HEK293 (cell line): ENCODE results near the gene ZNF408.

ENCODE experiments used
- CTCF ChIA-PET: fragments of 350-600 bp; formaldehyde crosslinking; extraction: SDS; loops from one replicate; lab custom pipeline; 2021; ENCODE audit warnings: antibody characterized with exemption; lab: Yijun Ruan, JAX
- POLR2A ChIA-PET: fragments of 300-600 bp; formaldehyde crosslinking; extraction: SDS; loops from one replicate; lab custom pipeline; 2020; ENCODE audit warnings: antibody characterized with exemption, inconsistent platforms; lab: Yijun Ruan, JAX
- H3K27ac ChIP-seq: fragments of 200-500 bp; sonication (Bioruptor generic); 2 replicates; pipeline ENCODE4 v1.5.1; 2014; ENCODE audit warnings: low read depth, low read length, control low read depth, inconsistent platforms; ENCODE audit errors: extremely low read depth
- H3K36me3 ChIP-seq, 2 experiments: fragments of 200-500 bp in 1 of 2; sonication (Bioruptor generic) in 1 of 2; 1 replicate in 1 of 2; 2 replicates in 1 of 2; pipeline ENCODE4 v1.5.1; 2014 to 2017; ENCODE audit warnings: inconsistent platforms in 2 of 2, low read length in 2 of 2; ENCODE audit not compliant: control insufficient read depth in 2 of 2, insufficient read depth in 1 of 2
- H3K4me1 ChIP-seq: fragments of 200-500 bp; sonication (Bioruptor generic); 2 replicates; pipeline ENCODE4 v1.5.1; 2014; ENCODE audit warnings: mild to moderate bottlenecking, low read length, inconsistent platforms; ENCODE audit not compliant: control insufficient read depth, insufficient read depth
- H3K4me3 ChIP-seq: 2 replicates; pipeline ENCODE4 v1.5.1; 2011; ENCODE audit warnings: low read depth, mild to moderate bottlenecking, control low read depth, low read length, moderate library complexity
- H3K9me3 ChIP-seq: fragments of 200-500 bp; sonication (Bioruptor generic); 2 replicates; pipeline ENCODE4 v1.5.1; 2014; ENCODE audit warnings: low read depth, low read length, inconsistent platforms; ENCODE audit not compliant: control insufficient read depth, insufficient read depth
- BCL11B ChIP-seq: fragments of 450-650 bp; formaldehyde crosslinking; IDR thresholded peaks from 2 replicates; pipeline ENCODE4 v1.5.1; 2016; ENCODE audit warnings: low read depth, missing biosample characterization, missing genetic modification characterization
- GFI1B ChIP-seq: fragments of 450-650 bp; formaldehyde crosslinking; IDR thresholded peaks from 2 replicates; pipeline ENCODE4 v1.5.1; 2016; ENCODE audit warnings: missing biosample characterization, missing genetic modification characterization
- HOXA7 ChIP-seq: sonication (generic); formaldehyde crosslinking; IDR thresholded peaks from 2 replicates; pipeline ENCODE4 v1.8.1; 2022; ENCODE audit warnings: missing genetic modification reagents, borderline replicate concordance
- TCF7L2 ChIP-seq: IDR thresholded peaks from 2 replicates; pipeline ENCODE4 v1.6.1; 2011; ENCODE audit warnings: low read depth, mild to moderate bottlenecking, inconsistent platforms, low read length, moderate library complexity, borderline replicate concordance
- WT1 ChIP-seq: fragments of 450-650 bp; formaldehyde crosslinking; IDR thresholded peaks from 2 replicates; pipeline ENCODE4 v1.5.1; 2016; ENCODE audit warnings: missing biosample characterization, missing genetic modification characterization
- ZBTB21 ChIP-seq: fragments of 450-650 bp; formaldehyde crosslinking; IDR thresholded peaks from 2 replicates; pipeline ENCODE4 v1.5.1; 2017; ENCODE audit warnings: missing biosample characterization, missing genetic modification characterization
- ZNF112 ChIP-seq: fragments of 450-650 bp; formaldehyde crosslinking; IDR thresholded peaks from 2 replicates; pipeline ENCODE4 v1.5.0; 2017; ENCODE audit warnings: missing biosample characterization, missing genetic modification characterization
- ZNF140 ChIP-seq: fragments of 450-650 bp; formaldehyde crosslinking; IDR thresholded peaks from 2 replicates; pipeline ENCODE4 v1.5.1; 2016; ENCODE audit warnings: missing biosample characterization, missing genetic modification characterization
- ZNF239 ChIP-seq: fragments of 450-650 bp; formaldehyde crosslinking; IDR thresholded peaks from 2 replicates; pipeline ENCODE4 v1.5.1; 2016; ENCODE audit warnings: missing biosample characterization, missing genetic modification characterization
- ZNF311 ChIP-seq: fragments of 450-650 bp; formaldehyde crosslinking; IDR thresholded peaks from 2 replicates; pipeline ENCODE4 v1.5.1; 2017; ENCODE audit warnings: missing biosample characterization, missing genetic modification characterization, borderline replicate concordance
- ZNF341 ChIP-seq: fragments of 450-650 bp; formaldehyde crosslinking; IDR thresholded peaks from 2 replicates; pipeline ENCODE4; 2016; ENCODE audit warnings: low read depth, missing biosample characterization, missing genetic modification characterization
- ZNF394 ChIP-seq: fragments of 450-650 bp; formaldehyde crosslinking; IDR thresholded peaks from 2 replicates; pipeline ENCODE4 v1.5.1; 2016; ENCODE audit warnings: missing biosample characterization, missing genetic modification characterization, mild to moderate bottlenecking, moderate library complexity, borderline replicate concordance
- ZNF416 ChIP-seq: fragments of 450-650 bp; formaldehyde crosslinking; IDR thresholded peaks from 2 replicates; pipeline ENCODE4 v1.5.1; 2016; ENCODE audit warnings: missing biosample characterization, missing genetic modification characterization
- ZNF426 ChIP-seq: fragments of 450-650 bp; formaldehyde crosslinking; IDR thresholded peaks from 2 replicates; pipeline ENCODE4 v1.5.1; 2017; ENCODE audit warnings: missing biosample characterization, missing genetic modification characterization, mild to moderate bottlenecking, inconsistent platforms, moderate library complexity
- ZNF555 ChIP-seq: fragments of 450-650 bp; formaldehyde crosslinking; conservative IDR thresholded peaks from 2 replicates; pipeline ENCODE4 v1.5.1; 2017; ENCODE audit warnings: missing biosample characterization, mild to moderate bottlenecking, missing genetic modification characterization, inconsistent platforms
- ZNF626 ChIP-seq: fragments of 450-650 bp; sonication (Bioruptor Pico); formaldehyde crosslinking; IDR thresholded peaks from 2 replicates; pipeline ENCODE4 v1.5.1; 2018; ENCODE audit warnings: missing biosample characterization, missing genetic modification characterization, inconsistent platforms
- ZNF629 ChIP-seq: fragments of 450-650 bp; formaldehyde crosslinking; IDR thresholded peaks from 2 replicates; pipeline ENCODE4 v1.5.1; 2017; ENCODE audit warnings: missing biosample characterization, missing genetic modification characterization
- ZNF654 ChIP-seq: fragments of 450-650 bp; formaldehyde crosslinking; IDR thresholded peaks from 2 replicates; pipeline ENCODE4 v1.5.1; 2016; ENCODE audit warnings: low read depth, missing biosample characterization, missing genetic modification characterization
- ZNF76 ChIP-seq: fragments of 450-650 bp; formaldehyde crosslinking; IDR thresholded peaks from 2 replicates; pipeline ENCODE4; 2016; ENCODE audit warnings: low read depth, missing biosample characterization, missing genetic modification characterization, borderline replicate concordance
- ZNF768 ChIP-seq: fragments of 450-650 bp; formaldehyde crosslinking; IDR thresholded peaks from 2 replicates; pipeline ENCODE4 v1.5.1; 2018; ENCODE audit warnings: missing biosample characterization, mild to moderate bottlenecking, missing genetic modification characterization
- TF ChIP-seq, protein P1 (sequence below): sonication (generic); formaldehyde crosslinking; IDR thresholded peaks from 2 replicates; pipeline ENCODE4 v1.8.1; 2022; ENCODE audit warnings: mild to moderate bottlenecking, moderate library complexity, missing genetic modification reagents
- TF ChIP-seq, protein P2 (sequence below): IDR thresholded peaks from 2 replicates; pipeline ENCODE4 v1.6.1; 2011; ENCODE audit warnings: mild to moderate bottlenecking, low read depth, low read length, borderline replicate concordance
- TF ChIP-seq, protein P3 (sequence below): fragments of 450-650 bp; formaldehyde crosslinking; IDR thresholded peaks from 2 replicates; pipeline ENCODE4 v1.5.1; 2017; ENCODE audit warnings: missing biosample characterization, missing genetic modification characterization

The ZNF408 gene

GRCh38 chr11:46665356-46665755, 35.5 kb upstream of the ZNF408 start:
- H3K36me3 ChIP-seq = peaks cover 0 to 84% of the 10 kb centered on the region in 2 experiments; a peak in 2 of 3 replicates
- CTCF ChIA-PET = no interaction called here
- no peak overlapping the region for H3K27ac ChIP-seq
- H3K9me3 ChIP-seq = no peaks in the 10 kb centered on the region
- no peak overlapping the region for H3K4me3 ChIP-seq
- TF ChIP-seq, protein P1, sequence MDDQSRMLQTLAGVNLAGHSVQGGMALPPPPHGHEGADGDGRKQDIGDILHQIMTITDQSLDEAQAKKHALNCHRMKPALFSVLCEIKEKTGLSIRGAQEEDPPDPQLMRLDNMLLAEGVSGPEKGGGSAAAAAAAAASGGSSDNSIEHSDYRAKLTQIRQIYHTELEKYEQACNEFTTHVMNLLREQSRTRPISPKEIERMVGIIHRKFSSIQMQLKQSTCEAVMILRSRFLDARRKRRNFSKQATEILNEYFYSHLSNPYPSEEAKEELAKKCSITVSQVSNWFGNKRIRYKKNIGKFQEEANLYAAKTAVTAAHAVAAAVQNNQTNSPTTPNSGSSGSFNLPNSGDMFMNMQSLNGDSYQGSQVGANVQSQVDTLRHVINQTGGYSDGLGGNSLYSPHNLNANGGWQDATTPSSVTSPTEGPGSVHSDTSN (CRISPR knock-in tag) = no peak
- TF ChIP-seq ZNF394 (no peak), GFI1B (tag by site-specific recombination) (no peak), ZNF140 (no peak)
- POLR2A ChIA-PET = interaction anchor here (0.7 kb wide), 2 partner anchors 28 to 271 kb away, joined by 4 to 5 read pairs; no protein-coding TSS in a partner anchor
- H3K4me1 ChIP-seq = no peaks in the 10 kb centered on the region

DNA sequence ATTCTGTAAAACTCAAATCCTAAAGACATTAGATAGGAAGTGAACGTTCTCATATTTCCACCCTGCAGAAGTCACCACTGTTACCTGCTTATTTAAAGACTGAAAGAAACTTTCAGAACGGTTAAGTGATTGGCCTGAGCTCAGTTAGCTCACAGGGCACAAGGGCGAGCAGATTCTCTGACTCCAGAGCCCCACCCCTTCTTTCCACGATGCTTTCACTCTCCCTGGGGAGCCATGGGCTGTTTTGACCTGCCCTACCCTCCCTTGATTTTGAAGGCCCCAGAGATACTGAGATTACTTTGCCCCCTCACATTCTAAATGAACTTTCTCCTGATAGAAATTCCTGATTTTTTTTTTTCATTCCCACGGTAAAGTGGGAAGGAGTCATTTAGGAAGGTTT, 34.3 kb upstream of the ZNF408 start:
- no peaks in the 10 kb centered on the region for H3K4me1 ChIP-seq
- no peaks in the 10 kb centered on the region for H3K9me3 ChIP-seq
- TF ChIP-seq ZNF76 (tag by site-specific recombination) (no peak), TCF7L2 (no peak), HOXA7 (CRISPR knock-in tag) (no peak), ZNF626 (no peak), ZBTB21 (no peak)
- TF ChIP-seq, protein P2, sequence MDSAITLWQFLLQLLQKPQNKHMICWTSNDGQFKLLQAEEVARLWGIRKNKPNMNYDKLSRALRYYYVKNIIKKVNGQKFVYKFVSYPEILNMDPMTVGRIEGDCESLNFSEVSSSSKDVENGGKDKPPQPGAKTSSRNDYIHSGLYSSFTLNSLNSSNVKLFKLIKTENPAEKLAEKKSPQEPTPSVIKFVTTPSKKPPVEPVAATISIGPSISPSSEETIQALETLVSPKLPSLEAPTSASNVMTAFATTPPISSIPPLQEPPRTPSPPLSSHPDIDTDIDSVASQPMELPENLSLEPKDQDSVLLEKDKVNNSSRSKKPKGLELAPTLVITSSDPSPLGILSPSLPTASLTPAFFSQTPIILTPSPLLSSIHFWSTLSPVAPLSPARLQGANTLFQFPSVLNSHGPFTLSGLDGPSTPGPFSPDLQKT = no peak
- POLR2A ChIA-PET = no interaction called here
- no peak overlapping the region for H3K27ac ChIP-seq
- CTCF ChIA-PET = no interaction called here
- no peak overlapping the region for H3K4me3 ChIP-seq
- H3K36me3 ChIP-seq = peaks cover 0 to 94% of the 10 kb centered on the region in 2 experiments; a peak in 2 of 3 replicates

DNA sequence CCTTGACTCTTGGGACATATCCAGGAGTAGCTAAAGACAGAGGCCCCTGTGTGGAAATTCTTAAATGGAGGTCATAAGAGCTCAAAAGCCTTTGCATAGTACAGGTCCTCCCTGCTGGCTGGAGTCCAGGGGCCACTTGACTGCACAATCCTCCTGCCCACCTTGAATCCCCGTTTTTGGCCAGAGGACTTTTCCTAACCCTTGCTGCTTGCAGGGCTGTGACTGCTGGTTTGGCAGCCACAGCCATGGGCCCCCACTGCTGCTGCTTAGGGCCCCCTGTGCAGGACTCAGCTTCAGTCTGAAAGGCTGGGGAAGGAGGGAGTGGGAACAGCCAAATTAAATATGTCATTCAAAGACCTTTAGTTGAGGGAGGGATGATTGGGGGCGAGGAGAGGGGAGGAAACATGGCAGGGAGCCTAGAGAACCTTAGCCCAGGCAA, 33.8 kb upstream of the ZNF408 start:
- TF ChIP-seq WT1 = peak; percentile 74
- 0 out of 2 replicates have a peak, but pooled peaks have one; percentile 34 for TF ChIP-seq ZNF341 (tag by site-specific recombination)
- no peak for TF ChIP-seq ZNF768
- no peak for TF ChIP-seq BCL11B (tag by site-specific recombination)
- no peak for TF ChIP-seq ZNF555 (tag by site-specific recombination)
- TF ChIP-seq ZNF311 = no peak
- no peak overlapping the region for H3K4me3 ChIP-seq
- CTCF ChIA-PET = no interaction called here
- no peak overlapping the region for H3K27ac ChIP-seq
- no peaks in the 10 kb centered on the region for H3K9me3 ChIP-seq
- POLR2A ChIA-PET = no interaction called here
- no peaks in the 10 kb centered on the region for H3K4me1 ChIP-seq
- peaks cover 0 to 95% of the 10 kb centered on the region in 2 experiments; a peak in 2 of 3 replicates for H3K36me3 ChIP-seq

GRCh38 chr11:46668480-46669085, 32.2 kb upstream of the ZNF408 start:
- TF ChIP-seq ZNF654 (tag by site-specific recombination) (no peak), ZNF112 (tag by site-specific recombination) (no peak), ZNF629 (tag by site-specific recombination) (no peak), ZNF239 (tag by site-specific recombination) (no peak), ZNF341 (tag by site-specific recombination) (no peak), ZNF426 (tag by site-specific recombination) (no peak), ZNF416 (tag by site-specific recombination) (no peak)
- TF ChIP-seq, protein P3, sequence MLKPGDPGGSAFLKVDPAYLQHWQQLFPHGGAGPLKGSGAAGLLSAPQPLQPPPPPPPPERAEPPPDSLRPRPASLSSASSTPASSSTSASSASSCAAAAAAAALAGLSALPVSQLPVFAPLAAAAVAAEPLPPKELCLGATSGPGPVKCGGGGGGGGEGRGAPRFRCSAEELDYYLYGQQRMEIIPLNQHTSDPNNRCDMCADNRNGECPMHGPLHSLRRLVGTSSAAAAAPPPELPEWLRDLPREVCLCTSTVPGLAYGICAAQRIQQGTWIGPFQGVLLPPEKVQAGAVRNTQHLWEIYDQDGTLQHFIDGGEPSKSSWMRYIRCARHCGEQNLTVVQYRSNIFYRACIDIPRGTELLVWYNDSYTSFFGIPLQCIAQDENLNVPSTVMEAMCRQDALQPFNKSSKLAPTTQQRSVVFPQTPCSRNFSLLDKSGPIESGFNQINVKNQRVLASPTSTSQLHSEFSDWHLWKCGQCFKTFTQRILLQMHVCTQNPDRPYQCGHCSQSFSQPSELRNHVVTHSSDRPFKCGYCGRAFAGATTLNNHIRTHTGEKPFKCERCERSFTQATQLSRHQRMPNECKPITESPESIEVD (tag by site-specific recombination) = no peak
- Histone ChIP-seq H3K4me1 (no peaks in the 10 kb centered on the region), H3K9me3 (no peaks in the 10 kb centered on the region), H3K4me3 (no peak overlapping the region), H3K36me3 (peaks cover 0 to 97% of the 10 kb centered on the region in 2 experiments; a peak in 1 of 3 replicates), H3K27ac (no peak overlapping the region)
- POLR2A ChIA-PET = interaction anchor here (0.6 kb wide), 1 partner anchor 25 kb away, joined by 4 read pairs; no protein-coding TSS in a partner anchor
- CTCF ChIA-PET = interaction anchor here (1.6 to 1.7 kb wide), 2 partner anchors 13 to 45 kb away, joined by 5 to 6 read pairs; no protein-coding TSS in a partner anchor
